GM18511 (cell line): ENCODE results near the gene IQCM.

Source experiments
- ATAC-seq: cut with Tn5 transposase; IDR thresholded peaks from one replicate; pipeline ENCODE4 v1.9.1; 2021; ENCODE audit warnings: mild to moderate bottlenecking, moderate library complexity; ENCODE audit not compliant: unreplicated experiment

IQCM gene, protein sequence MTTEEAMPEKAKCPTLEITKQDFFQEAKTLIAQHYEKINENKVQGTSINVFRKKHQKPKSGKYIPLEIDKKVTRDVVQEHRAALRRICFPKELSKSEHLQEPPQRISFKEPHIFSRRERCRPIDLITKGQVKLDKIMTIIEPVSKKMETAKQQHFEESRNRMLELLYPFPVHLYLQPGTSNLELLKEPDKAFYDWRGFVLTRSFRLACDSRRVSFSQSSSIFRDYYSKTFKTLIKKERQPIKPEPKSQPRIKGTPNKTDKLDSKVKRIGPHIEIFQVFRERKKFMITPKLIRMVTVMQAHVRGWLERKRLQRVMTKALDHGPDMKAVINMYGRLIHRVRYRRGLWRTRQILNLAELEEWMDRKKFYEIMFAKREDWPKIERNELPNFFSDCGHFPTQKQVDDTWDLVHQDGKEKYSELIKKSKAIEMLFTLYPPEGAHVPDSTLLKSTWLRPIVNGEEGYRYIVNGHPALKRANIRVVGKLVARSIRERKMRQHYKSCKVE

DNA sequence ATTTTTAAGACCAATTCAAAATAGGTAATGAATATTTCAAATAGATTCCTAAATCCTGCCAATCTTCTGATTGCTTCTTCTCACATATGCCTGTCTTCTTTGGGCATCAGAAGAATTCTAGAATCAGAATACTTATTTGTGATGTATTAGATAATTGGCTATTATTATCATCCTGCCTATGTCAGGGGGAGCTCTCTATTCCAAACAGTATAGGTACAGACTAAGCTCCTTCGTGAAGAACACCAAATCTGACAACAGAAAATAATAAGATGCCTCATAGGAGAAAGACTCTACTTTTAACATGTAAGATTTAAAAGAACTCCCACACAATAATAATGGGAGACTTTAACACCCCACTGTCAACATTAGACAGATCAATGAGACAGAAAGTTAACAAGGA is at the start of gene IQCM:
Gene IQCM (minus strand): TSS at position 101 of the 400 bp plus-strand sequence. CDS start 73,152 bp downstream, outside the sequence.
- ATAC-seq = no peak

DNA sequence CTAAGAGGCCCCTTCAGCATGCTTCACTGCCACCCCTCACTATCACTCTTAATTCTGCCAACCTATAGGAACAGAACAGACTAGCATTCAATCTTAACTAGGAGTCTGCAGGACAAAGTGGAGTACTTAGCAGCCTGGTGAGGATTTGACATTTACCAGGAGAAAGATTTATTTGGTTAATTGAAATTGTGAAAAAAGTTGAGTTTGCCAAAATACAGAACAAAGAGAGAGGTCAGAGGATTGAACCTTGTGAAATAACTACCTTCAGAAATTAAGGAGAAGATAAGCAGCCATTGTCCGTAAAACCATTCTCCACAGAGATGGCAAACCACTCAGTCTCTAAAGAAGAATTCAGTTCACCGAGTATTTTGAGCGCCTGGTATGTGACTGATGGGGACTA is 41.8 kb upstream of the IQCM start:
- no peak for ATAC-seq

DNA sequence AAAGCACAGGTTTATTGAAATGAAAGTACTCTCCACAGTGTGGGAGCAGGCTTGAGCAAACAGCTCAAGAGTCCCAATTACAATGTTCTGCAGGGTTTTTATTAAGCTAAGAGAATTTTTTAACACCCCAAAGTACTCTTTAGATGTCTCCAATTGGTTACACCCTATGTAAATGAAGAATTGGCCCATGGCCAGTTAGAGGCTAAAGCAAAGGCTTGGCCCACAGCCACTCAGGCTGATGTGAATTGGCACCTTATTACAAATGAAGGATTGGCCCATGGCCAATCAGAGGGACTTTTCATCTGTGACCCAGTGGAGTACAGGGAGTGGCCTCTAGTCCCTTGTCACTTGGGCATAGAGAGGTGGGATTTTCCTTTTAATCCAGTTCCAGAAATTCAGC is 30.1 kb upstream of the IQCM start:
- no peak for ATAC-seq

DNA sequence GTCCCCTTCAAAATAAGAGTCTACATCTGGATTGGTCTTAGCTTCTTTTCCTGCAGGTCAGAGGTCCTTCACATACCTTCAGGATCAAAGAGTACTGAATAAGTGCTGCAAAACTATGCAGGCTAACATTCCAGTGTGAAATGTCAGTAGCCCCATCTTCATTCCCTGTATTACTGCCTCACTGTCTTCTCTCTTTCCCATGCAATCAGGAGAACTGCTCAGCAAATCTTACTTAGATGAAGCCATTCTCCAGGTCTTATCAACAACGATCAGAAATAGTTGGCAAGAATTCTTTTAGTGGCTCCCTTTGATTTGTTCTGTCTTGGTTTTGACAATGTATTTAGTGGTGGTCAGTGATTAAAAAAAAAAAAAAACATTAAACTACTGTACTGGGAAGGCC is 26.0 kb upstream of the IQCM start:
- ATAC-seq = no peak

DNA sequence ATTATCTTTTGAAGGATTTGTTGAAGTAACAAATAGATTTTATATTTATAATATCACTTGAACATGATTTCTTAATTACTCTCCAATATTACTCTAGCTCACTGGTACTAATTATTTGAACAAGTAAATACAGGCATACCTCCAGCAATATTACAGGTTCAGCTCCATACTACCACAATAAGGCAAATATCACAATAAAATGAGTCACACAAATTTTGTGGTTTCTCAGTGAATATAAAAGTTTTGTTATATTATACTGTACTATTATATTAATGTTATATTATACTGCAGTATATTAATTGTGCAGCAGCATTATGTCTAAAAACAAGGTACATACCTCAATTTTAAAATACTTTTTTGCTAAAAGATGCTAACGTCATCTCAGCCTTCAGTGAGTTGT is 22.4 kb upstream of the IQCM start:
- no peak for ATAC-seq

DNA sequence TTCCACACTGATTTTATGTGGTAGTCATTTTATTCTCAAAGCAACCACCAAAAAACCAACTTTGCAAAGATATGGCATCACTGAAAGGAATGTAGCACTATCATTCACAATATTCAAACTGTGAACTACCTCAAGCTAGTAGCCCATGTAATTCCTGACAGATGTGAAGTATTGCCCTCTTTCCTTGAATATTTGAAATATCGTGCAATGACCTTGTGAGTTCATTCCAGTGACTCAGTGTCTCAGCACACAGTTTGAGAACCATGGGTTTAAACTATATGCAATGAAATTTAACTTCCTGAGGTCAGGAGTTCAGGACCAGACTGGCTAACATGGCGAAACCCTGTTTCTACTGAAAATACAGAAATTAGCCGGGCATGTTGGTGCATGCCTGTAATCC is 20.9 kb upstream of the IQCM start:
- no peak for ATAC-seq

DNA sequence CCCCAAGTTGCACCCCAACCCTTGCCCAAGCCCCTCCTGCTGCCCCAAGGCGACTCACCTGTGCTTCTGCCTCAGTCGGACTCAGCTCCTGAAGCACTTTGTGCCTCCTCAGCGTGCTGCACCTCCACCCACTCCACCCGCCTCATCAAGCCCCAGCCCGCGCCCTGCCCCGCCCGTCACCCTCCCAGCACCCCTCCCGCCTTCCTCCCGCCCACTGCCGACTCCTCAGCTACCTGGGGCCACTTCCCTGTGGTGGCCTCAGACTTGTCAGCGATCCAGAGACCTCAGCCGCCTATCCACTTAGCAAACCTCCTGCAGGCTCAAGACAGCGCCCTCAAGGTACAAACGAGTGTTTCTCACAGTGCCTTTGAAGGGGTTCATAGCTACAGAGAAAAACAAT is 19.6 kb upstream of the IQCM start:
- no peak for ATAC-seq

DNA sequence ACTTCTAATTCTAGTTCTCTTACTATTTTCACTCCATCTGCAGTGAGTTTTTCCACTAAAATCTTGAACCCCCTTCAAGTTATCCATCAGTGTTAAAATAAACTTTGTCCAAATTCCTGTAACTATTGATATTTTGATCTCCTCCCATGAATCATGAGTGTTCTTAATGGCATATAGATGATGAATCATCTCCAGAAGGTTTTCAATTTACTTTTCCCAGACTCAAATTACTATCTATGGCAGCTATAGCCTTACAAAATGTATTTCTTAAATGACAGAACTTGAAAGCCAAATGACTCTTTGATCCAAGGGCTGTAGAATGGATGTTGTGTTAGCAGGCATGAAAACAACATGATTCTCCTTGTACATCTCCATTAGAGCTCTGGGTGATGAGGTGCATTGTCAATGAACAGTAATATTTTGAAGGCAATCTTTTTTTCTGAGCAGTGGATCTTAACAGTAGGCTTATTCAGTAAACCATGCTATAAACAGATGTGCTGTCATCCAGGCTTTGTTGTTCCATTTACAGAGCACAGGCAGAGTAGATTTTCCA is 16.1 kb upstream of the IQCM start:
- no peak for ATAC-seq

DNA sequence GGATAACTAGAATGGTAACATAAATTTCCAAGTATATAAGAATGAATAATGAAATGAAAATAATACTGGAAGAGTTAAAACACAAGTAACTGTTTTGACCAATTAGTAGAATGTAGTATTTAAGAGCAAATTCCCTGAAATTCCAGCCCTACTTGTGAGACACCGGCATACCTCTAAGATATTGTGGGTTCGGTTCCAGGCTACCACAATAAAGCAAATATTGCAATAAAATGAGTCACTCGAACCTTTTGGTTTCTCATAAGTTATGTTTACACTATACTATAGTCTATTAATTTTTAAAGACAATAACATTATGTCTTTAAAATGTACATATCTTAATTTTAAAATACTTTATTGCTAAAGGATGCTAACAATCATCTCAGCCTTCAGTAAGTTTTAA is 15.2 kb upstream of the IQCM start:
- no peak for ATAC-seq

DNA sequence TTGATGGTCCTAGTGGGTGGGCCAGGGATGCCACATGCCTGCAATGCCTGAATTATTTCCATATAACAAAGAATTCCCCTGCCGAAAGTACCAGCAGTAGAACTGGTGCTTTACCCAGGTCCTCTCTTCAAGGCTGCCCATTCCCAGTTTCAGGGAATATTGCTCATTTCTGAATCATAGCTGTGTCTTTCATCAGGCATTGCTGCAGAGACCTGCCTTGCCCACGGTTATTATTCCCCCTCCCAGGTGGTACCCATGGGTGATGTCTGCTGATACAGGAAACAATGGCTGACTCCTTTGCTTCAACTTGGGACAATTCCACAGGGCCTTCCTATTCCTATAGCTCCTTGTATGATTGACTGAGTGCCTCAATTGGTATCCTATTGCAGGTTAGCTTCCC is 9.7 kb upstream of the IQCM start:
- no peak for ATAC-seq

DNA sequence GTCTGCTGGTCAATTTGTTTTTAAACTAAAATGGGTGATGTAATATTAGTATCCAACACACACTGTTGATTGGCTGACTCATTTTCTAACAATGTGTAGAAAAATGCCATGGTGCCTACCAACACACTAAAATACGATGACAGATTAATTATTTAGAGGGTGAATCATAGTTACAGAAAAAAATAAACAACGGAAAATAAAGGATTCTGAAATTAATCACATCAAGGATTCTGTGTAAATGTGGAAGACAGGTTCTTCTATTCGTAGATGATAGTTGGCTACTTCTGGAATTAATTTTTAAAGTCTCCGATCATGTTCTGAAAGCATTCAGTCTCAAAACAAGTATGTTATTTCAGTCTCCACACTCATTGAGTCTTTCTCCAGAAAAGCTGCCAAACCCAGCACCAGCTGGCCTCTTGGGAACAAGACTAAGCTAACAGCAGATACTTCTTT is 8.2 kb upstream of the IQCM start:
- no peak for ATAC-seq

DNA sequence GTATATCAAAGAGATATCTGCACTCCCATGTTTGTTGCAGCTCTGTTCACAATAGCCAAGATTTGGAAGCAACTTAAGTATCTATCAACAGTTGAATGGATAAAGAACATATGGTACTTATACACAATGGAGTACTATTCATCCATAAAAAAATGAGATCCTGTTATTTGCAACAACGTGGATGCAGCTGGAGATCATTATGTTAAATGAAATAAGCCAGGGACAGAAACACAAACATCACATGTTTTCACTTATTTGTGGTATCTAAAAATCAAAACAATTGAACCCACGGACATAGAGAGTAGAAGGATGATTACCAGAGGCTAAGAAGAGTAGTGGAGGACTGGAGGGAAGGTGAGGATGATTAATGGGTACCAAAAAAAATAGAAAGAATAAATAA is 14.2 kb downstream of the IQCM start:
- ATAC-seq = no peak

DNA sequence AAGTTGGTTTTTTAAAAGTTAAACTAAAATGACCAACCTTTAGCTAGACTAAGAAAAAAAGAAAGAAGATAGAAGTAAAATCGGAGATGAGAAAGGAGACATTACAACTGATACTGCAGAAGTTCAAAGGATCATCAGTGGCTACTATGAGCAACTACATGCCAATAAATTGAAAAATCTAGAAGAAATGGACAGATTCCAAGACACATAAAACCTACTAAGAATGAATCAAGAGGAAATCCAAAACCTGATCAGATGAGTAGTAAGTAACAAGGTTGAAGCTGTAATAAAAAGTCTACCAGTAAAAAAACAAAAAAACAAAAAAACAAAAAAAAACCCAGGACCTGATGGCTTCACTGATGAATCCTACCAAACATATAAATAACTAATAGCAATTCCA is 16.1 kb downstream of the IQCM start:
- ATAC-seq = no peak

DNA sequence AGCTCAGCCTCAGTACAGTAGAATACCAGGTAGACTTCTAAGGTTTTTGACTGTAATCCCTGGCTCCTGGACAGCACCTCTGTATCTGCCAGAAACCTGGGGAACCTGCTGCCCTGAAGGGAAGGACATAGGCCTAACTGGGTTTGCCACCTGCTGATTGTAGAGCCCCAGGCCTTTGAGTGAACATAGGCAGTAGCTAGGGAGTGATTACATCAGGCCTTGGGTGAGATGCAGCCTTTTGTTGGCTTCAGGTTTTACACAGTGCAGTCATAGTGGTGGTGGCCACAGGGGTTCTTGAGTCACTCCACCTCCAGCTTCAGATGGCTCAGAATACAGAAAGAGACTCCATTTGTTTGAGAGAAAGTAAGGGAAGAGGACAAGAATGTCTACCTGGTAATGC is 19.3 kb downstream of the IQCM start:
- no peak for ATAC-seq

DNA sequence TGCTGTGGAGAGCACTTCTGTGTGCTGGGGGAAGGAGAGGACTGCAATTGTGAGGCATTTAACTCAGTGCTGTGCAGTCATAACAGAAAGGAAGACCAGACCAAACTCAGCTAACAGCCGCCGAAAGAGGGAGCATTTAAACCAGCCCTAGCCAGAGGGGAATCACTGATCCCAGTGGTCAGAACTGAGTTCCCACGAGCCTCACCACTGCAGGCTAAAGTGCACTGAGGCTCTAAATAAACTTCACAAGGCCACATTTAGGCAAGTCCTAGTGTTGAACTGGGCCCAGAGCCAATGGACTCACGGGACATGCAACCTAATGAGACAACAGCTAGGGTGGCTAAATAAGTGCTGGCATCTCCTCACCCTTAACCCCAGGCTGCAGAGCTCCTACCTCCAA is 20.4 kb downstream of the IQCM start:
- no peak for ATAC-seq

DNA sequence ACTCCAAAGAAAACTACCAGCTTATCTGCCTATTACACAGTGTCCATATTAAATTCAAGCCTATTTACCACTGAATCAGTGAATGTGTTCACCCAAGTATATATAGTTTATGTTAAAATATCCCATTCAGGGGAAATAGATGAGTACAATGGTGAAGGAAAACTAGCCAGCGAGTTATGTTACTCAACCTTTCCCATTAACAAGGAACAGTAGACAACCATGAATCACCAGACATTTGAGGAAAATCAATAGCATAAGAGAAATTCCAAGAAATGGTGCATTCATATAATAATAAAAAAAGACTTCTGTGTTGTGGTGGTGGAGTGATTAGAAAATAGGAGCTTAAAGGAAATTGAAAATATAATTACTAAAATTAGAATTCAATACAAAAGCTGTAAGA is 21.3 kb downstream of the IQCM start:
- ATAC-seq = no peak

DNA sequence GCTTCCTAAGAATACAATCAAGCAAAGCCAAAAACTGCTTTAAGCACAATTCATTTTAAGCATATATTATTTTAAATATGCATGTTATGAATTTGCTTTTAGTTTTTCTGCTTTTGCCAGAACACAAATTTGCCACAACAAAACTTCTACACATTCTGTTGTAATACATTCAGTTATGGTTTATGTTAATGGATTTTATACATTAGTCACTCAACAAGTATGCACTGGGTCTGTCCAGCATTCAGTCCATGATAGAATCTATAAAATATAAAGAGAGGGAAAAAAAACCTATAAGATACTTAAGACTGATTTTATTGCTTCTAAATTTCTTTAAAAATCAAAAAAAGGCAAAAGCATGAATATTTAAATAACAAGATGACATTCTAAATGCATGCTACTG is 22.2 kb downstream of the IQCM start:
- ATAC-seq = no peak

DNA sequence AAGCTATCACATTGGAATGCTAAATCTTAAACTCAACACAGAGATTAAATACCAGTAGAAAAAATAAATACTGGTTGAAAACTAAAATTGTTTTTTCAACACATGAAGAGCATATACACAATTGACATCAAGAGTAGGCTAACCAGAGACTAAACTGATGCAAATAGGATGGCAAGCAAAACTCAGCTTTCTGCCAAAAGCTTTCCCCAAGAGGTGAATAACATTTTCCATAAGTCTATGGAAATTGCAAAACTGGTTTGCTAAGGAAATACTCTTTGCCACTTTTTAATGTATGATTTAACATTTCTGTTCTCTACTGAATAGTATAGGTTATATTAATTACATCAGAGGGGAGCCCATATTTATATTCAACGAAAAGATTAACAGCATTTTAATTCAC is 23.8 kb downstream of the IQCM start:
- ATAC-seq = no peak

DNA sequence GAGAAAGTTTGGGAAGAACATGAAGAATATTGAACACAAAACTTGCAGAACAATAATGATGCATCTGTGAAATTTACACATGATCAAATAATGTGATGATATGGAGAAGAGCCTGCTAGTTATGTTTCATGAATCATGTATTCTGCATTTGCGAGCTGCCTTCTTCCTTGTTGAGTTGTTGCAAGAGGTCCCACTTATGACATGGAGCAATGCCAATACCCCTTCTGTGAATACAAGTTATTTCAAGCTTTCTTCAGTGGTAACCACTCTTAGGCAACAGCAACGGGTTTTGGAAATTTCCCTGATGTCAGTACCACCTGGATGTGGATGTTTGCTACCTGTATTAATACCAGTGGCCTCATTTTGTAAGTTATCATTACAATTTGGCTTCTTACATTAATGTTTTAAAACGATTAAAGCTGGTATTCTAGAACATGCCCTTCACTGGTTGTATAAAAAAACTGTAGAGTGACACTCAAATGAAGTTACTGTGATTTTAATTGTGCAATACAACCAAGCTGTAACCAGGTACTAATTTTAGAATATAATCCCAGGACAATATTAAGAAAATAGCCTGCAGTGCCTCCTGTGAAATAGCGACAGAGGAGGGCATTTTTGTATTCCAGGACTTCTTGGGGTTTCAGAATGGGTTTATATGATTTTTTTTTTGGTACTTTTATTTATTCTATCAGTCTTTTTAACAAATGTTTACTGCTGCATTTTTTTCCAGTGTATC is 25.3 kb downstream of the IQCM start:
- ATAC-seq = no peak

DNA sequence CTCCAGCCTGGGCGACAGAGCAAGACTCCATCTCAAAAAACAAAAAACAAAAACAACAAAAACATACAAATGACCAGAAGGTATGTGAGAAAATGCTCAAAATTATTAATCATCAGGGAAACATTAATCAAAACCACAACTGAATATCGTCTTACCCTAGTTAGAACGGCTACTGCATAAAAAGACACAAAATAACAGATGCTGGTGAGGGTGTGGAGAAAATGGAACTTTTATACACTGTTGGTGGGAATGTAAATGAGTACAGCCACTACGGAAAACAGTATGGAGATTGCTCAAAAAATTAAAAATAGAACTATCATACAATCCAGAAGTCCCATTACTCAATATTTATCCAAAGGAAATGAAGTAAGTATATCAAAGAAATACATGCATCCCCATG is 27.3 kb downstream of the IQCM start:
- no peak for ATAC-seq

DNA sequence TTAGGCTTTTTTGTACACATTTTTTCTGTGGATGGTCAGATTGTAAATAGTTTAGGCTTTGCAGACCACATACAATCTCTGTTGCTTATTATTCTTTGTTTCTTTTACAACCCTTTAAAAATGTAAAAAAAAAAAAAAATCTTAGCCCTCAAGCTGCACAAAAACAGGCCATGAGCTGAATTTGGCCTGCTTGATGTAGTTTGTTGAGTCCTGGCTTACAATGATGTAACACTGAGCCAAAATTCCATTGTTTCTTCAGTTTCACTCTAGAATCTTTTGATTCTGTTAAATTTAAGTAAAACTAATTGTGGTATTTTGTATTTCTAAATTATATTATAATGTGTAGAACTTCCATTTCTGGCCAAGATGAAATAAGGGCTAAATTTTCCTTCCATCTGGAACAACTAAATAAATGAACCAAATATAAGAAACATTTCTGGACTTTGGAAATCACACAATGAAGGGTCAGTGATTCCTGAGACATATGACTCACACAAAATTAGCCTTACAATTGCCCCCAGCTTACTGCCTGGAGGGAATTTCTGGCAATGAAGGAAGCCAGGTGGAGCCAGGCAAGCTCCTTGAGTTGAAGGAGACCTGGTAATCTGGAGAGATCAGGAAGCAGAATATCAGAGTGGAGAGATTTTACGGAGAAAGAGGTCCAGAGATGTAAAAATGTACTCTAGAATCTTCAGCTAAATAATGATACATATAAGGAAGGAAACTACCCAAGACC is 29.8 kb downstream of the IQCM start:
- ATAC-seq = no peak
